ENCODE results near the gene CPNE1. TPM values are rescaled to one million over a fixed set of nuclear protein-coding genes. Genes with fewer than 3 reads are reported as not detected.

Gene CPNE1
- total RNA-seq, 2 experiments from 2014 or later = 308 to 324 TPM

GRCh38 chr20:35669221-35669620 is 4.5 kb upstream of the CPNE1 start:
- H3K36me3 Mint-ChIP-seq (ENCODE audit: low read depth) = peaks cover 33% of the 10 kb centered on the region
- no peak overlapping the region for H3K27ac Mint-ChIP-seq
- ATAC-seq (no peak), DNase-seq (no peak)
- TF ChIP-seq CTCF (IDR thresholded peaks at IDR 0.05) = no peak
- H3K27me3 Mint-ChIP-seq = no peaks in the 10 kb centered on the region
- H3K4me1 Mint-ChIP-seq (ENCODE audit: low read depth) = peaks cover 3% of the 10 kb centered on the region
- no peak overlapping the region for H3K4me3 Mint-ChIP-seq
- H3K9me3 Mint-ChIP-seq = no peaks in the 10 kb centered on the region
- ChIA-PET POLR2A (interaction anchor here (0.7 to 1.5 kb wide), 5 partner anchors 8 to 69 kb away, joined by 3 to 4 read pairs (median 4); no protein-coding TSS in a partner anchor), CTCF (interaction anchor here (2.9 kb wide), 1 partner anchor 50 kb away, joined by 8 read pairs; no protein-coding TSS in a partner anchor)
- intact Hi-C loops (cut with micrococcal nuclease) = no loop called here

GRCh38 chr20:35665949-35666288 is 1.2 kb upstream of the CPNE1 start:
- no peak for ATAC-seq
- Mint-ChIP-seq H3K27ac (peak overlapping the region; percentile 35), H3K27me3 (no peaks in the 10 kb centered on the region), H3K36me3 (ENCODE audit: low read depth) (peaks cover 43% of the 10 kb centered on the region), H3K4me1 (ENCODE audit: low read depth) (peaks cover 19% of the 10 kb centered on the region), H3K4me3 (peak overlapping the region; percentile 25), H3K9me3 (no peaks in the 10 kb centered on the region)
- DNase-seq = no peak
- no peak for TF ChIP-seq CTCF (IDR thresholded peaks at IDR 0.05)
- ChIA-PET POLR2A (interaction anchor here (0.6 to 3.4 kb wide), 4 partner anchors 8 to 217 kb away, joined by 3 to 20 read pairs (median 10); no protein-coding TSS in a partner anchor), CTCF (interaction anchor here (0.6 to 1.1 kb wide), 4 partner anchors 9 to 522 kb away, joined by 3 read pairs; no protein-coding TSS in a partner anchor)
- intact Hi-C loops (cut with micrococcal nuclease) = no loop called here

- DNase-seq = peak; percentile 80
- Mint-ChIP-seq H3K9me3 (no peaks in the 10 kb centered on the region), H3K27me3 (no peaks in the 10 kb centered on the region), H3K36me3 (ENCODE audit: low read depth) (peaks cover 46% of the 10 kb centered on the region), H3K4me3 (peak overlapping the region; percentile 93), H3K4me1 (ENCODE audit: low read depth) (peaks cover 38% of the 10 kb centered on the region), H3K27ac (peak overlapping the region; percentile 99)
- intact Hi-C loops (cut with micrococcal nuclease) = loop anchor here (5.0 kb wide), 2 partner anchors 46 to 74 kb away; partner anchors contain the start of gene SPAG4
- ATAC-seq = peak; percentile 45
- no peak for TF ChIP-seq CTCF (IDR thresholded peaks at IDR 0.05)
- ChIA-PET CTCF (interaction anchor here (1.5 to 4.8 kb wide), 3 partner anchors 45 to 291 kb away, joined by 3 to 49 read pairs (median 12); partner anchors contain the start of gene SCAND1), POLR2A (interaction anchor here (0.6 to 9.1 kb wide), 36 partner anchors 10 to 942 kb away, joined by 3 to 163 read pairs (median 6); partner anchors contain the start of genes CEP250, EIF6, ERGIC3 and NFS1)
These were observed 909 bp downstream of the CPNE1 start for GRCh38 chr20:35663516-35664465.

GRCh38 chr20:35662551-35662950 is 2.1 kb downstream of the CPNE1 start:
- CTCF ChIA-PET = interaction anchor here (2.3 to 4.8 kb wide), 2 partner anchors 44 to 292 kb away, joined by 12 to 49 read pairs; partner anchors contain the start of gene SCAND1
- H3K27me3 Mint-ChIP-seq = no peaks in the 10 kb centered on the region
- peaks cover 47% of the 10 kb centered on the region for H3K4me1 Mint-ChIP-seq (ENCODE audit: low read depth)
- H3K4me3 Mint-ChIP-seq = peak overlapping the region; percentile 93
- no peaks in the 10 kb centered on the region for H3K9me3 Mint-ChIP-seq
- ATAC-seq = no peak
- peaks cover 45% of the 10 kb centered on the region for H3K36me3 Mint-ChIP-seq (ENCODE audit: low read depth)
- intact Hi-C loops (cut with micrococcal nuclease) = loop anchor here (5.0 kb wide), 2 partner anchors 45 to 75 kb away; partner anchors contain the start of gene SPAG4
- no peak for TF ChIP-seq CTCF (IDR thresholded peaks at IDR 0.05)
- DNase-seq = peak; percentile 21
- POLR2A ChIA-PET = interaction anchor here (0.6 to 9.1 kb wide), 21 partner anchors 9 to 292 kb away, joined by 3 to 163 read pairs (median 10); partner anchors contain the start of genes CEP250, NFS1, PHF20 and RBM39
- peak overlapping the region; percentile 99 for H3K27ac Mint-ChIP-seq

All from activated CD8-positive, alpha-beta T cell treated with anti-CD3 and anti-CD28 coated beads for 36 hours (primary cell).